DND-41 (cell line): ENCODE results near the gene MLLT1.

Experiments used
- CTCF ChIP-seq: IDR thresholded peaks from 2 replicates; pipeline ENCODE4 v1.5.1; 2012; ENCODE audit warnings: borderline replicate concordance, low read length, moderate library complexity, mild to moderate bottlenecking; ENCODE audit not compliant: poor library complexity, severe bottlenecking; ENCODE audit errors: extremely low read depth
- EZH2 ChIP-seq: IDR thresholded peaks from 3 replicates; pipeline ENCODE4 v1.6.1; 2012; ENCODE audit warnings: borderline replicate concordance, low read depth, mild to moderate bottlenecking, moderate library complexity, low read length, inconsistent platforms; ENCODE audit not compliant: severe bottlenecking

GRCh38 chr19:6218491-6219146 is 61.2 kb downstream of the MLLT1 start:
- peak; percentile 99 for TF ChIP-seq CTCF
- TF ChIP-seq EZH2, result no peak
